ENCODE results near the gene CRTC2.
A peak's percentile ranks its signal among the peaks of the same experiment; 100 is the strongest.
"Not testable (repeated sequence)": the region's sequence is repeated elsewhere in the genome, so short reads cannot be mapped to it uniquely, and the experiment has no call there.

The CRTC2 gene

DNA sequence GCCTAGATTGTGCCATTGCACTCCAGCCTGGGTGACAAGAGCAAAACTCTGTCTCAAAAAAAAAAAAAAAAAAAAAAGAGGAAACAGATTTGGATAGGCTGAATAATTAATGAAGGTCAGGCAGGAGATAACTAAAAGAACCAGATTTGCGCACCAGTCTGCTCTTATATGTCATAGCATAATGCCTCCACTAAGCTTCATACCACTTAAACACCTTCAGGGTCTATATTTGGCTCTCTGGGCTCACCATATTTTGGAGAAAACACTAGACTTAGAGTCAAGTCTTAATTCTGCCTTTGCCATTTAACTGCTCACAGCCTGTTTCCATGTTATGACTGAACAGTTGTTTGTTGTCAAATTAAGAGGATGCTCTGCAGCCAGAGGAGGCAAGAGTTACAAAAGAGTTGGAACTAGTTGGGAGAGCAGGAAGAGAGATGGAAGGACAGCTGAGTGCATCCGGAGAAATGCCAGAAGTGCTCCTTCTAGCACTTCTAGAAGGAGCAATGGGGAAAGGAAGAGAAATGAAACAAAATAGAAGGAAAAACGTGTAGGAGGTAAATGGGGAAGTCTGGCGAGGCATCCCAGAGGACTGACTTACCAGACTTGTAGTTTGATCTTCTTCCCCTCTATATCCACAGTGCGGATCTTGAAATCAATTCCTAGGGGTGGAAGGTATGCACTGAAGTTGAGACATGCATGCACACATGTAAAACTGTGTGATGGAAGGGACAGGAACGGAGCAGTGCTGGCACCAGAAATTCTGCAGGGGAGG lies 25.9 kb upstream of the CRTC2 start:
- Histone ChIP-seq H3K4me1 (ENCODE audit: low read depth, poor library complexity, severe bottlenecking) (peaks cover 9% of the 10 kb centered on the region), H3K4me2 (no peak overlapping the region), H3K27me3 (ENCODE audit: insufficient read depth, low read depth) (peaks cover 8% of the 10 kb centered on the region; the same call in 1 of the 2 replicates), H3K9ac (no peak overlapping the region), H3K36me3 (ENCODE audit: insufficient read depth) (no peaks in the 10 kb centered on the region), H3K27ac (no peak overlapping the region), H4K20me1 (ENCODE audit: insufficient read depth) (no peaks in the 10 kb centered on the region), H3K4me3 (IDR thresholded peaks at IDR 0.05; ENCODE audit: insufficient read depth, low read depth, low read length) (no peak overlapping the region), H2AFZ (ENCODE audit: low read depth) (no peak overlapping the region), H3K79me2 (ENCODE audit: insufficient read depth, low read depth) (no peaks in the 10 kb centered on the region)
- TF ChIP-seq, protein P1, sequence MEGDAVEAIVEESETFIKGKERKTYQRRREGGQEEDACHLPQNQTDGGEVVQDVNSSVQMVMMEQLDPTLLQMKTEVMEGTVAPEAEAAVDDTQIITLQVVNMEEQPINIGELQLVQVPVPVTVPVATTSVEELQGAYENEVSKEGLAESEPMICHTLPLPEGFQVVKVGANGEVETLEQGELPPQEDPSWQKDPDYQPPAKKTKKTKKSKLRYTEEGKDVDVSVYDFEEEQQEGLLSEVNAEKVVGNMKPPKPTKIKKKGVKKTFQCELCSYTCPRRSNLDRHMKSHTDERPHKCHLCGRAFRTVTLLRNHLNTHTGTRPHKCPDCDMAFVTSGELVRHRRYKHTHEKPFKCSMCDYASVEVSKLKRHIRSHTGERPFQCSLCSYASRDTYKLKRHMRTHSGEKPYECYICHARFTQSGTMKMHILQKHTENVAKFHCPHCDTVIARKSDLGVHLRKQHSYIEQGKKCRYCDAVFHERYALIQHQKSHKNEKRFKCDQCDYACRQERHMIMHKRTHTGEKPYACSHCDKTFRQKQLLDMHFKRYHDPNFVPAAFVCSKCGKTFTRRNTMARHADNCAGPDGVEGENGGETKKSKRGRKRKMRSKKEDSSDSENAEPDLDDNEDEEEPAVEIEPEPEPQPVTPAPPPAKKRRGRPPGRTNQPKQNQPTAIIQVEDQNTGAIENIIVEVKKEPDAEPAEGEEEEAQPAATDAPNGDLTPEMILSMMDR (conservative IDR thresholded peaks at IDR 0.05; ENCODE audit: low read depth, low read length) = no peak; the same call in 1 of the 2 replicates

DNA sequence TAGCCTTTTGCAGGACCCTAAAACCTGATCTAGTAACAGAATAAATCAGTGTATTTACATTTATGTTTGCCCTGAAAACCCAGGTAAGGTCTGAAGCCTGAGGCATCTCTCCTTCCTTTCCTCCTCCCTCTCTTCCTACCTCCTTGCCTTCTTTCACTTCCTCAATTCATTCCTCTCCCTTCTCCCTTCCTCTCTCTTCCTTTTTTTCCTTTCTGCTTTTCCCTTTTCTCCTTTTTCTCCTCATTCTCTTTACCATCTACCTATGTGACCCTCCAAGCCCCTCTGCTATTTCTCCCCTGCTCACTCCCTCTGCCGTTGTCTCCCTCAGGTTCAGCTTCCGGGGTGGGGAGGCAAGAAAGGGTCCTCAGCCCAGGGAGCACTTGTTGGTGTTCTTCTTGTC lies 23.3 kb upstream of the CRTC2 start:
- H3K9ac ChIP-seq; H3K36me3 ChIP-seq (ENCODE audit: insufficient read depth); H4K20me1 ChIP-seq (ENCODE audit: insufficient read depth); H2AFZ ChIP-seq (ENCODE audit: low read depth); H3K27me3 ChIP-seq (ENCODE audit: insufficient read depth, low read depth); H3K4me2 ChIP-seq; H3K79me2 ChIP-seq (ENCODE audit: insufficient read depth, low read depth); H3K27ac ChIP-seq; H3K4me3 ChIP-seq (IDR thresholded peaks at IDR 0.05; ENCODE audit: insufficient read depth, low read depth, low read length): not testable (repeated sequence)
- H3K4me1 ChIP-seq (ENCODE audit: low read depth, poor library complexity, severe bottlenecking) = peaks cover 11% of the 10 kb centered on the region

DNA sequence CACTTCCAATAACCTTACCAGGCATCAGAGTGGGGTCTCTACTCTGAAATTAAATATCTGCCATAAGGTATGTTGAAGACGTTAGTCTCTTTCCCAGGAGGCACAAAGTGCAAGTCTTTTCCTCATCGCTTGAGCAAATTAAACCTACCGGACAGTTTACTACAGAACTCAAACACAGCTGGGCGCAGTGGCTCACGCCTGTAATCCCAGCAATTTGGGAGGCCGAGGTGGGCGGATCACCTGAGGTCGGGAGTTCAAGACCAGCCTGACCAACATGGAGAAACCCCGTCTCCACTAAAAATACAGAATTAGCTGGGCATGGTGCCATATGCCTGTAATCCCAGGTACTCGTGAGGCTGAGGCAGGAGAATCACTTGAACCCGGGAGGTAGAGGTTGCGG lies 20.7 kb upstream of the CRTC2 start:
- not testable (repeated sequence) for H3K4me3 ChIP-seq (IDR thresholded peaks at IDR 0.05; ENCODE audit: insufficient read depth, low read depth, low read length)

DNA sequence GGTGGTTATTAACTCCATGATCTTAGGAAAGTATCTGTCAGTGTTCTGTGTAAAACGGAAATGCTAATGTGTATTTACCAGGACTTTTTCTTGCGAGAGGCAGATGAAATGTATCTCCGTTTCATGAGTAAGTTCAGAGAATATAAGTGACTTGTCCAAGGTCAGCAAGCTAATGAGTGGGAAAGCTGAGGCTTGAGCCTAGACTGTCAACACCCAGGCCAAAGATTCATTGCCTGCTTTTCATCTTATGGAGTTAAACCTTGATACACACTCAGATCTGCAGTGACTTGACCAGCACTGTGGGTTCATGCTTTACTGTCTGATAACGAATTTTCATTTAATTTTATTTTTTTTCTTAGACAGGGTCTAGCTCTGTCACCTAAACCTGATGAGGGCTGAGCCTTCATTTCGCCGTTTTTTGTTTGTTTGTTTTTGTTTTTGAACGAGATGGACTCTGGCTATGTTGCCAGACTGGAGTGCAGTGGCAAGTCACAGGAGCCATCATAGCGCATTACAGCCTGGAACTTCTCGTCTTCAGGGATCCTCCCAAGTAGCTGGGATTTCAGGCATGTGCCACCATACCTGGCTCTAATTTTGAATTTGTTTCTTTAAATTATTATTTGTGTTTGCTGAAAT lies 20.0 kb upstream of the CRTC2 start:
- TF ChIP-seq, protein P1 (conservative IDR thresholded peaks at IDR 0.05; ENCODE audit: low read depth, low read length) = no peak
- H4K20me1 ChIP-seq (ENCODE audit: insufficient read depth) = no peaks in the 10 kb centered on the region
- H3K27ac ChIP-seq = peak overlapping the region; percentile 60; the same call in 1 of the 2 replicates
- peaks cover 12% of the 10 kb centered on the region; the same call in 1 of the 2 replicates for H3K36me3 ChIP-seq (ENCODE audit: insufficient read depth)
- H3K27me3 ChIP-seq (ENCODE audit: insufficient read depth, low read depth) = no peaks in the 10 kb centered on the region
- peak overlapping the region; percentile 83; the same call in 1 of the 2 replicates for H3K9ac ChIP-seq
- peaks cover 21% of the 10 kb centered on the region for H3K79me2 ChIP-seq (ENCODE audit: insufficient read depth, low read depth)
- peaks cover 23% of the 10 kb centered on the region for H3K4me1 ChIP-seq (ENCODE audit: low read depth, poor library complexity, severe bottlenecking)
- peak overlapping the region; percentile 56 for H3K4me2 ChIP-seq
- peak overlapping the region; percentile 88 for H2AFZ ChIP-seq (ENCODE audit: low read depth)
- H3K4me3 ChIP-seq (IDR thresholded peaks at IDR 0.05; ENCODE audit: insufficient read depth, low read depth, low read length) = peak overlapping the region; percentile 99

More for the DNA sequence above, 20.7 kb upstream of the CRTC2 start:
- Histone ChIP-seq H3K79me2 (ENCODE audit: insufficient read depth, low read depth) (peaks cover 21% of the 10 kb centered on the region), H3K4me1 (ENCODE audit: low read depth, poor library complexity, severe bottlenecking) (peaks cover 23% of the 10 kb centered on the region), H3K4me2 (peak overlapping the region; percentile 56; the same call in 1 of the 2 replicates)
- not testable (repeated sequence) for H3K36me3 ChIP-seq (ENCODE audit: insufficient read depth); H3K9ac ChIP-seq; H3K27me3 ChIP-seq (ENCODE audit: insufficient read depth, low read depth); H3K27ac ChIP-seq; H2AFZ ChIP-seq (ENCODE audit: low read depth); H4K20me1 ChIP-seq (ENCODE audit: insufficient read depth)

DNA sequence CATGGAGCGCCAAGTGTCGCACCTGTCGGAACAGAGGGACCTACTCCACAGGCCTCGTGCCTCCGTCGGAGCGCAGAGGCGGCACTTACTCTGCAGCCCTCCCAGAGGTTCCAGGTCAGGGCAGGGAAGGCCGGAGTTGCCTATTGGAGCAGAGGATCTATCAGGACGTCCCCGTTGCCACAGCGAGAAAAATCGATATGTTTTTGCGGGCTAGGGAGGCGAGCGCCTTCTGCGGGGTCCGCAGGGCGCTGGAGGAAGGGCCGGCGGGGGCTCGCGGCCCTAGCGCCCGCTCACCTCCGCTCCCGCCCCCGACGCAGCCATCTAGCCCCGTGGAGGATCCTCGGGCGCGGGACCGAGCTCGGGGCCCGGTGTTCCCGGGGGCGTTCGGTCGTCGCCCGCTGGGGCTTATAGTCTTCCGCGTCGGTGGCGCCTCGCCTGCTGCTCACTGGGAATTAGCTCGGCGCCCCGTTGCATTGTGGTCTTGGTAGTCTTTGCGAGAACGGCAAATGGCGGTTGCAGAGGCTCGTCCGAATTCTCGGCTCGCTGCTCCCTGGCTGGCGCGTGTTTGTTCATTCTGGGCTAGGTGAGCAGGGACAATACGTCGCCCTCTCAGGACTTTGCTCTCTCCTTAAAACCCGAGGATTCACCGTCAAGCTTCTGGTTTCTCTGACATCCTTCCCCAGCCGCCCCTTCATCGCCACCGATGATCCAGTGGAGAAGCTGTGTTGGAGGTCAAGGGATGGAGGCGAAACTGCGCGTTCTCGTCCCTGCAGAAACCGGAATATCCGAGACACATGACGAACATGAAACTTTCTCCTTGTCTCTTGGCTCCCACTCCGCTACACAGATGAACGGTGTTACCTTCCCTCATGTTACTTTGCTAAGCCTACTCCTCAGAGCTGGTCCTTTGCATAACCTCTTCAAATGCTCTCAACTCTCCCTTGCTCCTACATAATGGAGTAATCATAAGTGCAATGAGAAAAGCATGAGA lies 19.1 kb upstream of the CRTC2 start, which contains the start of gene JTB:
TSS of gene JTB (minus strand) at position 425 of the 991 bp plus-strand sequence. CDS start at position 3, 422 bp downstream.
- H3K4me3 ChIP-seq (IDR thresholded peaks at IDR 0.05; ENCODE audit: insufficient read depth, low read depth, low read length) = peak within 1 kb of the TSS; percentile 99
- peak within 1 kb of the TSS; percentile 83 for H3K9ac ChIP-seq
- H3K27ac ChIP-seq = peak within 1 kb of the TSS; percentile 60
- peak within 1 kb of the TSS; percentile 56 for H3K4me2 ChIP-seq
- peaks cover 21% of the 10 kb centered on the region for H3K79me2 ChIP-seq (ENCODE audit: insufficient read depth, low read depth)
- H3K4me1 ChIP-seq (ENCODE audit: low read depth, poor library complexity, severe bottlenecking) = peaks cover 23% of the 10 kb centered on the region
- peak within 1 kb of the TSS; percentile 88 for H2AFZ ChIP-seq (ENCODE audit: low read depth)
- TF ChIP-seq, protein P1 (conservative IDR thresholded peaks at IDR 0.05; ENCODE audit: low read depth, low read length) = no peak
- H3K27me3 ChIP-seq (ENCODE audit: insufficient read depth, low read depth) = no peaks in the 10 kb centered on the region
- H4K20me1 ChIP-seq (ENCODE audit: insufficient read depth) = no peaks in the 10 kb centered on the region
- H3K36me3 ChIP-seq (ENCODE audit: insufficient read depth) = peaks cover 12% of the 10 kb centered on the region; the same call in 1 of the 2 replicates
